ENCODE data around the gene NCOR1. TPM values are rescaled to one million over a fixed set of nuclear protein-coding genes. Genes with fewer than 3 reads are reported as not detected.
"Not testable (repeated sequence)": the region's sequence is repeated elsewhere in the genome, so short reads cannot be mapped to it uniquely, and the experiment has no call there.

The NCOR1 gene
- total and polyA plus RNA-seq, 2 of the 13 experiments (the other 11 are each of a cell fraction or from before 2014, with no cell fraction given): 57.0 to 71.7 TPM

DNA sequence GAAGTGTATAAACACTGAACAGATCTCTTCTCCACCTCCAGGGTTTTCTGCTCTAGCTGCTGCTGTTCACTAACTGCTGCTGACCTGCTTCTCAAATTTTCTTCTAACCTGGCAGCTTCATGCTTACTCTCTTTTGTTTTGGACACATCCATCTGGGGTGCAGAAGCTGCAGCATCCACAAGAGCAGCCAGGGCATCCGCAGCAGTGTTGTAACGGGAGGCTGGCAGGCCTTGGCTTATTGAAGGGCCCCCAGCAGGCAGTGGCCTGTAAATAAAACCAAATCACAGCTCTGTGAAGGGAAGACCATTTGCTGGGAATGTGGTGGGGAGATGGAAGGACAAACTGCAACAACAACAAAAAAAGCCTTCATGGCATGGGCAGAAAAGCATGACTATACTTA is 153.7 kb downstream of the NCOR1 start:
- FAIRE-seq: no peak
- POLR2A ChIA-PET: no interaction called here
- Histone ChIP-seq H3K27me3 (ENCODE audit: control insufficient read depth in 1 of 2, insufficient read depth in 2 of 2, low read length in 2 of 2) (no peaks in the 10 kb centered on the region), H3K27ac (ENCODE audit: extremely low read length, insufficient read depth, low read length) (no peak overlapping the region), H3K79me2 (ENCODE audit: insufficient read depth, low read length) (no peaks in the 10 kb centered on the region), H3K4me2 (ENCODE audit: low read depth, low read length) (no peak overlapping the region), H3K36me3 (replicated peaks in 1 of 2; ENCODE audit: control insufficient read depth in 1 of 2, insufficient read depth in 2 of 2, low read length in 2 of 2) (peaks cover 22 to 77% of the 10 kb centered on the region in 2 experiments), H3K9ac (ENCODE audit: insufficient read depth, low read depth, low read length) (no peak overlapping the region), H3K4me3 (replicated peaks in 1 of 3; ENCODE audit: insufficient read depth in 1 of 3, low read depth in 2 of 3, low read length in 3 of 3) (no peak overlapping the region), H3K9me3 (ENCODE audit: low read length) (no peaks in the 10 kb centered on the region), H4K20me1 (ENCODE audit: insufficient read depth, low read length) (no peaks in the 10 kb centered on the region), H2AFZ (ENCODE audit: low read length) (no peak overlapping the region), H3K4me1 (ENCODE audit: insufficient read depth, low read length) (no peaks in the 10 kb centered on the region)
- WGBS (ENCODE audit: low lambda C conversion rate): 95% methylated on average over 2 of the region's 2 CpGs
- no TSS peak for BruUV-seq (replicated peaks)
- CTCF ChIA-PET (ENCODE audit: low intra/inter-chr PET ratio, low total read pairs): no interaction called here
- DNase-seq (ENCODE audit: low spot score): no peak
- ATAC-seq: no peak
- in situ Hi-C loops (cut with HindIII; ENCODE audit: extremely low pct_ligation_motif_present, low pct_unique_long_range_greater_than_20kb) (no loop called here), intact Hi-C loops (cut with micrococcal nuclease; ENCODE audit: unreplicated experiment) (no loop called here)
- no peak for TF ChIP-seq GABPA (IDR thresholded peaks at IDR 0.05; ENCODE audit: low read depth, low read length)
- no peak for TF ChIP-seq GABPA (CRISPR knock-in tag; IDR thresholded peaks at IDR 0.05; ENCODE audit: low read depth)
- no peak for TF ChIP-seq PHF8 (CRISPR knock-in tag; IDR thresholded peaks at IDR 0.05)
- TF ChIP-seq NBN (conservative IDR thresholded peaks at IDR 0.05): no peak
- no peak for TF ChIP-seq RORA (CRISPR knock-in tag; IDR thresholded peaks at IDR 0.05)
- no peak for TF ChIP-seq KLF16 (CRISPR knock-in tag; IDR thresholded peaks at IDR 0.05)
- TF ChIP-seq SAFB2 (CRISPR knock-in tag; IDR thresholded peaks at IDR 0.05; ENCODE audit: borderline replicate concordance, low read depth): no peak
- TF ChIP-seq RBFOX2 (IDR thresholded peaks at IDR 0.05; ENCODE audit: low read depth, low read length): no peak
- no peak for TF ChIP-seq ESRRA (CRISPR knock-in tag; IDR thresholded peaks at IDR 0.05; ENCODE audit: low read depth)
- TF ChIP-seq, protein P1, sequence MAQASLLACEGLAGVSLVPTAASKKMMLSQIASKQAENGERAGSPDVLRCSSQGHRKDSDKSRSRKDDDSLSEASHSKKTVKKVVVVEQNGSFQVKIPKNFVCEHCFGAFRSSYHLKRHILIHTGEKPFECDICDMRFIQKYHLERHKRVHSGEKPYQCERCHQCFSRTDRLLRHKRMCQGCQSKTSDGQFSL (CRISPR knock-in tag; IDR thresholded peaks at IDR 0.05): no peak
- no peak for TF ChIP-seq RFX1 (IDR thresholded peaks at IDR 0.05)
- no peak for TF ChIP-seq REXO4 (CRISPR knock-in tag; IDR thresholded peaks at IDR 0.05; ENCODE audit: borderline replicate concordance)
- no peak for TF ChIP-seq MZF1 (CRISPR knock-in tag; IDR thresholded peaks at IDR 0.05; ENCODE audit: borderline replicate concordance)
- no peak for TF ChIP-seq RBM39 (IDR thresholded peaks at IDR 0.05; ENCODE audit: low read depth, low read length, poor library complexity, severe bottlenecking)

DNA sequence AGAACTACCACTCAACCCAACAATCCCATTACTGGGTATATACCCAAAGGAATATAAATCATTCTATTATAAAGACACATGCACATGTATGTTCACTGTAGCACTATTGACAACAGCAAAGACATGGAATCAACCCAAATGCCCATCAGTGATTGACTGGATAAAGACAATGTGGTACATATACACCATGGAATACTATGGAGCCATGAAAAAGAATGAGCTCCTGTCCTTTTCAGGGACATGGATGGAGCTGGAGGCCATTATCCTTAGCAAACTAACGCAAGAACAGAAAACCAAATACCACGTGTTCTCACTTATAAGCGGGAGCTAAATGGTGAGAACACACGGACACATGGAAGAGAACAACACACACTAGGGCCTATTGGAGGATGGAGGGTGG is 160.2 kb downstream of the NCOR1 start:
- ATAC-seq; H2AFZ ChIP-seq (ENCODE audit: low read length); H3K79me2 ChIP-seq (ENCODE audit: insufficient read depth, low read length); H4K20me1 ChIP-seq (ENCODE audit: insufficient read depth, low read length); H3K4me1 ChIP-seq (ENCODE audit: insufficient read depth, low read length); FAIRE-seq; H3K9ac ChIP-seq (ENCODE audit: insufficient read depth, low read depth, low read length); POLR2A ChIA-PET; H3K4me3 ChIP-seq (replicated peaks in 1 of 3; ENCODE audit: insufficient read depth in 1 of 3, low read depth in 2 of 3, low read length in 3 of 3); in situ Hi-C loops (cut with HindIII; ENCODE audit: extremely low pct_ligation_motif_present, low pct_unique_long_range_greater_than_20kb); DNase-seq (ENCODE audit: low spot score); BruUV-seq (replicated peaks); H3K9me3 ChIP-seq (ENCODE audit: low read length); CTCF ChIA-PET (ENCODE audit: low intra/inter-chr PET ratio, low total read pairs); H3K27me3 ChIP-seq (ENCODE audit: control insufficient read depth in 1 of 2, insufficient read depth in 2 of 2, low read length in 2 of 2); H3K4me2 ChIP-seq (ENCODE audit: low read depth, low read length); H3K27ac ChIP-seq (ENCODE audit: extremely low read length, insufficient read depth, low read length); intact Hi-C loops (cut with micrococcal nuclease; ENCODE audit: unreplicated experiment): not testable (repeated sequence)
- 86% methylated on average over 4 of the region's 4 CpGs for WGBS (ENCODE audit: low lambda C conversion rate)
- peaks cover 9 to 57% of the 10 kb centered on the region in 2 experiments for H3K36me3 ChIP-seq (replicated peaks in 1 of 2; ENCODE audit: control insufficient read depth in 1 of 2, insufficient read depth in 2 of 2, low read length in 2 of 2)
